Ecto neural progenitor cell (in vitro differentiated cells): ENCODE data around the gene TOX3.

ENCODE experiments used
- DNase-seq: peaks from one replicate; pipeline ENCODE4 v3.0.0-alpha.2; 2018; ENCODE audit warnings: low spot score

TOX3 gene

DNA sequence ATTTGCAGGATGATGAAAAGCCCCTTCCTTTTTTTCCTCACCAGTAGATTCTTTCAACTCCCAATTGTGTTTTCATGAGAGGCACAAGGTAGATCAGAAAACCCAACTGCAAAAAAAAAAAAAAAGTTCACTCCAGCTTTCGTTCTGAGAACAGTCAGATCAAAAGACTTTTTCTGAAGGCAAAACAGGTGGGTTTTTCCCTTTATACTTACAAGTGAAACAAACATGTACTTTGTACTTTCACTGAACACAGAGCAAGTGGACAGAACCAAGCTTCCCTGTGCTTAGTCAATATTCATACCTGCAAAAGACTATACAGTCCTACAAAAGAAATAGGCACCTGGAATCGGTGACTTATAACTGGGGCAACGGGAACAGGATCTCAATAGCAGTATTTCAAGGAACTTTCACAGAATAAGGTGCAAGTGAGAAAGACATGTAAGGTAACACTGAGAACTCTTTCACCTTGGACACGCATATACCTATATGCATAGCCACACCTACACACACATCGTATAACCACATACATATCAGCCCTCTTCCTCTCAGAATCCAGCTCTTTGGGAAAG is 54.1 kb downstream of the TOX3 start:
- DNase-seq = no peak

DNA sequence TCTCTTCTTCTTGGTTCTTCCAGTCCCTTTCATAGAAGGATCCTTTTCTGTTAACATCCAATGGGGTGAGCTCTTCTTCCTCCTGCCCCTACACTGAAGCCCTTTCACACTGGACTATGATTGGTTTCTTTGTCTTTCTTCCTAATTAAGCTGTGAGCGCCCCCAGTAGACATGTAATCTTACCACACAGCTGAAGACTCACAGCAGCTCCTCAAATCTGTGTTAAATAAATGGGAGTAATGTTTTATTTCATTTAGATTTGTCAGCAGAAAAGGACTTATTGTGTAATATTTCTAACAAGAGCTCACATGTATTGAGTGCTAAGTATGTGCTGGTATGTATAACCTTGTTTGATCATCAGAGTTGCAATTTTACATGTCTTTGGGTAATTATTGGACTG is 55.7 kb downstream of the TOX3 start:
- DNase-seq = no peak

DNA sequence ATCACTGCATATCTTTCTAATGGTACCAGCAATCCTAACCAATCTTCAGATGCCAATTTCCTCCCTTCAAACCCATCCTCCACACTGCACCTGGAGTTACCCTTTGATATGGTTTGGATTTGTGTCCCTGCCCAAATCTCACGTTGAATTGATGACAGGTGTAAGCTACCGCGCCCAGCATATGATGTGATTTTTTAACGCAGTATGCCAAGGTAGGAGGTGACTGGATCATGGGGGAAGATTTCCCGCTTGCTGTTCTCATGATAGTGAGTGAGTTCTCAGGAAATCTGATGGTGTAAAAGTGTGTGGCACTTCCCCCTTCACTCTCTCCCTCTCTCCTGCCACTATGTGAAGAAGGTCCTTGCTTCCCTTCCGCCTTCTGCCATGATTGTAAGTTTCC is 57.0 kb downstream of the TOX3 start:
- DNase-seq = no peak

DNA sequence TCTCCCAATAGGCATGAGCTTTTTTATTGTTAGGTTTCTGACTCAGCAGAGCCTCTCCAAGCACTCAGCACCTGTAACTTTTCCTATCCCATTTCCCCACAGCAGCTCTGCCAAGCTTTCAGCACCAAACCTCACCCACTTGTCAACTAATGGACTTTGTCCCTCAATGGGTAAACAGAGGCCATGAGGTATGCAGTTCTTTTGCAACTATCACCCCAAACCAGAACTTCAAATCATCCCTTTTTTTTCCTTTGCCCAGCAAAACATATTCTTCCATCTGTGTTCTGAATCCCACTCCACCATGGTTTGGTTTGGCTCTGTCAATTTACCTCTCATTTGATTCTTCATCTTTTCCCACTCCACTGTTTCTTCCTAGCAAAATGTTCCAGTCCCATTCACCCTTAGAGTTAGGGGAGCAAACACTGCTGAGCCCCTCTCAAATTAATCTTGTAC is 58.1 kb downstream of the TOX3 start:
- DNase-seq = no peak

DNA sequence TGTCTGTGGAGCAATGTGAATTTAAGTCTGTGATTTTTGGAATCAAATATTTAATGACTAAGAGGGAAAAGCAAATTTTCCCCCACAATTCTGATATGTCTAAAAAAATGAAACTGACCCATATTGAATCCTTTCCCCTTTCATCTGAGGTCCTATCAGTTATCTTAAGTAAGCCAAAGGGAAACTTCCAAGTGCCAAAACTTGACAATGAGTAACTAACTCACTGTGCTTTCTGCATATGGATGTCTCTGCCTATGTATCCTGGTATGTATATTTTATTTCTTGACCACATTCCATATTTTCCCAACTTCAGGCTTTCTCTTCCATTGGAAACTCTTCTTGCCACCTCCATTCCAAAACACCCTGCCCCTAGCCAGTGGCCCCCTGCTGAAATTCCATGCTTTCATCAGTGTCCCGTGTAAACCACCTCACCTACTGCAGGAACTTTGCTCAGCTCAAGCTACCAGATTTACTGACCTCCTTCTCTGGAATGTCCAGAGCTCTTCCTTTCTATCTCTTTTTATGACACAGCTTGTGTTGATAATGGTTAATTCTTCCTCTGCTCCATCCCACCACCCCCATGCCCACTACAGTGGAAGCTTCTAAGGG is 59.0 kb downstream of the TOX3 start:
- no peak for DNase-seq

DNA sequence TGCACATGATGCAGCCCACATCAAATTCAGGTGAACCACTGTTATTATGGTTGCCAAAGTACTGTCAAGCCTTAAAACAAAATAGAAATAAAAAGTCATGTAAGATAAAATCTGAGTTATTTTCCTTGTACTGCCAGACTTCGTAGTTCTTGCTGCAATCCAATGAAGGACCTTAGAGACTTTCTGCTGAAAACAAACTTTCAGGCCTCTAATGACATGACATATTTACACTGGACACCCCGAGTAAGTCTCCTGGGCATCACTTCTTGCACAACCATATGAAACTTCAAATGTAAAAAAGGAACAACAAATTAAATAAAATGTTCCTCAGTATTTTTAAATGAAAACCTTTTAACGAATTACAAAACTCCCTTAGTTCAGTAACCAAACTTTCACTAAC is 66.7 kb downstream of the TOX3 start:
- no peak for DNase-seq

DNA sequence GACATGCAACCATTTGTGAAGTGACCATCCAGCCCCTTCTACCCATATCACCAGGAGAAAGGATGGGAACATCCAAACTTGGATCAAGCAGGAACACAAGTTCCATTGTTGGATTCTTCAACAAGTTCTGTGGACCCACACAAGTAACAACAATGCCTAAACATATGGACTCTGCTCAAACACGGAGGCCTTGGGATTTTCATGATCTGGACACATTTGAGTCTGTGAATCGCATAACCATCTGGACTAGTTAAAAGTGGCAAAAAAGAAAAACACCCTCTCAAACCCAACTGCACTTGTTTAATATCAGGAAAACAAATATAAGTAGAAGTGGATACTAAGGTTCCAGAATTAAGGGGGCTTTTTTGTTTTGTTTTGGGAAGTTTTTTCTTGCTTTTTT is 70.8 kb downstream of the TOX3 start:
- no peak for DNase-seq

DNA sequence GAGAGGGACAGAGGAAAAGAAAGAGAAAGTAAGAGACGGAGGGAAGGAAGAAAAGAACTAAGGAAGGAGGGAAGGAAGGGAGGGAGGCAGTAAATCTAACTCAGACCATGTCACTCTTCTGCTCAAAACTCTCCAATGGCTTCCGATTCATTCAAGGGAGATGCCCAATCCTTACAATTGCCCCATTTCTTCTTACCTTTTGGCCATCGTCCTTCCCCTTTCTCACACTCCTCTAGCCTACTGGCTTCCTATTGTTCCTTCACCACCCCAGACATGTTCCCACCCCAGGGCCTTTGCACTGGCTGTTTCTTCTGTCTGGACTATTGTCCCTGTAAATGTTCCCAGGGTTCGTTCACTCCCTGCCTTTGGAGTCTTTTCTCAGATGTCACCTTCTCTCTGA is 72.3 kb downstream of the TOX3 start:
- no peak for DNase-seq

DNA sequence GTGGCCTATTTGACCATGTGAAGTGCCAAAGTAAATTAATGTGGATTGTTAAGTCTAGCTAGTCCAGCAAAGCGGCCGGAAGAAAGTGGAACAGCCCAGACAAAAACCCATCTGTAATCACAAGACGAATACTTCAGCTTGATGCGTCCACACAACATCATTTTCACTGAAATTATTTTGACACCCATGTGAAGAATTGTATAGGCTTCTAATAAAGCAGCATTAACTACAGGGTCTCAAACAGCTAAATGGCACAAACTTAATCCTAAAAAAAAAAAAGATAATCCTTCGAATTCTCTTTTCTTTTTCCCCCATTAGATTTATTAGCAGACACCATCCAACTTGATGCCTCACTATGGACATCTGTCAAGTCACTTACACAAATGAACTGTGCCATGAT is 73.8 kb downstream of the TOX3 start:
- DNase-seq = no peak

DNA sequence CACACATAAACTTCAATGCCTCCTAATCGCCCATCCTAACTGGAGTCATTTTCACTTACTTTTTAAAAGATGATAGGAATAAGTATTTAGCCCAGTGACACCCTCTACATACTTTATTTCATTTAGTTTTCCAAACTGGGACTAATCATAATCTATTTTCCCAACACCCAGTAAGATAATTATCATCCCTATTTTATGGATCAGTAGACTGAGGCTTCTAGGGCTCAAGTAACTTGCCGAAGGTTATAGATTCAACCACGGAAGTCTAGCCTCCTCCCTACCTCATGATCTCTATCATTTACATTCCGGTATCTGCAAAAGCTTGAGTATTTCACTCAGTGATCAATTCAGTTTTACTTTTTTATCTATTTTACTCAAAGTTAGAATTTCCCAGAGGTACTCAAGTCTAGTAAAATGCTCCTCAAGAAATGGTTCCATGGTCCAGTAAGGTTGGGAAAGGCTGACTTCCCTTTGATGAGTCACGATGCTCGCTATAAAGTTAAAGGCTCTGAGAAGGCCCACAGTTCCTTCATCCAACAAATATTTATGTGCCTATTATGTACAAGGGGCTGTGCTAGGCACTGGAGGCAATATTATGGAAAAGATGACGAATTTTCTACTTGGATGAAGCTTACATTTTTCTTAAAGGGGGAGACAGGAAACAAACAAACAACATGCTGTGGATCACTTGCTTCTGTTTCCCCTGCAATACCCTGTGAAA is 75.1 kb downstream of the TOX3 start:
- no peak for DNase-seq

DNA sequence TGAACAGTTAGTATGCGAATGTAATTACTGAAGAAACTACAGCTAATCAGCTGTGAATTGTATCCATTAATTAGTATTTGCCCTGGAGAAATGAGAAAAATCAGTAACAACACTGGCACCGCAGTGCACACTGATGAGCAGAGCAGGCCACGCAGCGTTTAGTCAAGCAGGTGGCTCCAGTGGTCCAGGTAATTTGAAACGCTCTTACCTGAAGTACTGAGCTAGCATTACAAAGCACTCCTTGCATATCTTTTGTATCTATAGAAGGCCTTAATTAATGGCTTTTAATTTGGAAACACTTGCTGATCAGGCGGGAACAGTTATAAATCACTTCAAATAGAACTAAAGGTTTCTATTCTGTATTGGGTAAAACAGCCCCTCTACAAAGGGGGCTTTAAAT is 76.4 kb downstream of the TOX3 start:
- DNase-seq = no peak

DNA sequence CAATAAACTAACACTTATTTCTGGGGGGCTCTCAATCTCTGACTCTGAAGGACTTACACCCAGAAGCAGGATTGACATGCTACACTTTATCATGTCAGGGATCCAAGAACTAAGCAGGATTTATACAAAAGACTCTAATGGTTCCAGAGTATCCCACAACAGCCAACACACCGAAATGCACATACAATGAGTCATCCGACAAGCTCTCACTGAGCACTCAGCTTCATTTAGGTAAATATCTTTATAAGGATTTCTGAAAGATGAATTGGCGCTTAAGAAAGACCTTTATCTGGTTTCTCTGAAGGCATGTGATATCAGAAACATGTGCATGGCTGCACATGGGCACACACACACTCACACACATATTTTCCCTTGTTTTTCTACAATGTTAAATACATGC is 77.2 kb downstream of the TOX3 start:
- no peak for DNase-seq

DNA sequence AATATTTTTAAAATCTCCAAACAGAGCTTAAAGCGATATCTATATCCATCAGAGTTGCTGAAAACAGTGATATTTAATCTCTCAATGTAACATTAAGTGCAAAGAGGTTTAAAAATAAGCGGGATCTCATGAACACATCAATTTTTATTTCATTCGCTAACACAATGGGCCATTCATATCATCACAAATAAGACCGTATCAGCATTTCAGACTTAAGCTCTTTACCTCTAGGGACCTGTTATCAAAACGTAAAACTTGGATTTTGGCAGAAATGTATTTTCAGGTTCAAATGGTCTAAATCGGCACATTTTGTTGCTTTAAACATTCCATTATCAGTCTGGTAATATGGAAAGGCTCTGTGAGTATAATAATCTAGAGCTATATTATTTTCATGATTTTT is 77.9 kb downstream of the TOX3 start:
- DNase-seq = no peak

DNA sequence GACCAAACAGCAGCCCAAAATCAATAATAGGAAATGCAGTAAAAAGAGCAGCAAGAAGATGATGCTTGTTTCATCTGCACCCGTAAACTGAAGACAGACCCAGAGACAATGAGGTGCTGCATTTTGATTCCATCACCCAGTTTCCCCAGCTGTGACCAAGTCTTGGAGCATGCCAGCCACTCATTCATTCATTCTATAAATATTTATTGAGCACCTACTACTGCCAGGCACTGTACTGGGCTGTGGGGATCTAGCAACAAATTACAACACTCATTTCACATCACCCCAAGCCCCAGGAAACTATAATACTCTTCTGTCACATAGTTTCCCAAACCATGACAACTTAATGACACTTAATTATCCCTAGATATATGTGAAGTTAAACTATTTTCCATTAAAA is 79.2 kb downstream of the TOX3 start:
- DNase-seq = no peak

DNA sequence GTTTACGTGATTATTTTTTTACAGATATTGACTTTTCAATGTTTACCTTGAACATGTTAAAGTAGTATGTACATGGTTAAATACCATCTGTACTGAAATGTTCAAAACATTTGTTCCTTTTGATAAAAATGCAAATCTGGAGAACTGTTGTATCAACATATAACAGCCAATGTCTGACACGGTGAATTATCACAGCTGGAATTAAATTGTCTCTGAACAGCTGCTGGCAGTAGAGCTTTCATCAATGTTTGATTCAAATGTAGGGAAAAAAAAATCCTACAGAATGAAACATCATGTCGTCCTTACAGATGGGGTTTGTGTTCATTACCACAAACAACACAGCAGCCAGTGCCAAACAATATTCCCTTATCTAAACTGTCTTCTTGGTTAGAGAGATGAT is 79.9 kb downstream of the TOX3 start:
- no peak for DNase-seq

DNA sequence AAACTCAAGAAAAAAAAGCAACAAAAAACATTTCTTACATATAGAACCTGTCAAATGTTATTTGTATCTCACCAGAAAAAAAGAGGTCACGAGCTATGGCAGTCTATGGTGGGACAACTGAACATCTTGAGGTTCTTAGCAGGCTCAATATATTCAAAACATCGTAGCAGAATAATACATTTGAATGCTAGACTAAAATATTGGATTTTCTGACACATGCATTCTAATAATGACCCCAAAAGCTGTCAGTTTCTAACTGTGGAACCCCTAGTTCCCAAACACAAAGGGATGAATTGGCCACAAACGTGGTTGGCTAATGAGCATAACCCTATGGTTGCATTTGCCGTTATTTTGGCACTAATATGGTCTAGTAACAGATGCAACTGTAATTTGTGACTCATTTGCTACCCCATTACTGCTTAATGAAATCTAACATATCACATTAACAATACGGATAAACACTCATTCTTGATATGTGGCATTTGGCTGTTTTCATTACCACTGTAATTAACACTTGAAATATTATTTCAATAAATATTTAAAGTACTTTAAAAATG is 81.2 kb downstream of the TOX3 start:
- no peak for DNase-seq

DNA sequence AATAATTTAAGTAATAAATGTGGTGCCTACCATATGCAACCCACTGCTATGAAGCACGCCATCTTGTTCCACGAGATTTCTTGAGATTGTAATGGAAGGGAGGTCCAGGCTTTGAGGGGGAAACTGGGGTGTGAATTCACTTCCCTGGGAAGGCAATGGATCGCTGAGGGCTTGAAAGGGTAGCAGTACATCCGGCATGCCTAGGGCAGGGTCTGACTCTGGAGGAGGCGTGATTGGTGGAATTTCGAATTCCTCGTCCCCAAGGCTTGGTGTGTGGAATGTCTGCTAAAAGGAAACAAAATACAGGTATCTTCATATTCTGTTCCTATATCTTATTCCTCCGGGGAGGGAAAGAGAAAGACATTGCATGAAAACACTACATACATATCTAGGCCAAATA is 83.0 kb downstream of the TOX3 start:
- no peak for DNase-seq

DNA sequence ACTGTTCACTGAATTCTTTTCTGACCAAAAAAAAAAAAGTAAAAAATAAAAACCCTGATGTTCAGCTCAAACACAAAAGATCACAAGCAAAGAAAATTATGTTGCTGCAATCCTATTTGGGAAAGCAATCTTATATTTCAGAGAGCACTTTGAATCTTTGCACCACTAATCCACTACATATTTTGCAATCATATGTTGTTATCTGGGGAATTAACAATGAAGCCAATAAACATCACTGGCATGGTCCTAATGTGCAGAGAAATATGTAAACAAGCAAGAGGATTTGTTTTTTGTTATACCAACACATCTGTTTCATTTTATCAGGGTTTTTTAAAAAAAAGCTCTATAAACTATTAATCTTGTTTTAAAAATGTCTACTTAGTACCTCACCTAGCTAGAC is 84.1 kb downstream of the TOX3 start:
- DNase-seq = no peak

DNA sequence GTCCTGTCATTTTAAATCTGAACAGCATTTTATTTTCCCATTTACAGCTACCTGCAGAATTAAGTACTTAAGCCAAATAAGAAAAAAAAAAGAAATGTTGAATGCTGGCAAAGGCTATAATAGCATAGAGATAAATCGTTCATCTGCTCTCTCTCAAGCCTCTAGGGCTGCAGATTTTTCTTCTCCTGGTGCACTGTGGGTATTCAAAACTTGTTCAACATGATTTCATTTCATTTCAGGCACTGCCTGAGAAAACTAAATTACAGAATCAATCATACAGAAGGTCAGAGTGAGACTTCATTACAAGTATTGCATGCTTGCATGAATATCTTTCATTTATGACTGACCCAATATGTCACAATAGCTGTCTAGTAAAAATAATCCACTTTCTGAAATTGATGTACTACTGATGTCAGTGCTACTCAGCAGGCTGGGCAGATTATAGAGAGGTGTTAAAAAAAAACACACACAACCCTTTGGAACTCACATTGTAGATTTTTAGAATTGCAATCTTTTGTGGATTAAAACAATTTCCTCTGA is 86.2 kb downstream of the TOX3 start:
- no peak for DNase-seq

DNA sequence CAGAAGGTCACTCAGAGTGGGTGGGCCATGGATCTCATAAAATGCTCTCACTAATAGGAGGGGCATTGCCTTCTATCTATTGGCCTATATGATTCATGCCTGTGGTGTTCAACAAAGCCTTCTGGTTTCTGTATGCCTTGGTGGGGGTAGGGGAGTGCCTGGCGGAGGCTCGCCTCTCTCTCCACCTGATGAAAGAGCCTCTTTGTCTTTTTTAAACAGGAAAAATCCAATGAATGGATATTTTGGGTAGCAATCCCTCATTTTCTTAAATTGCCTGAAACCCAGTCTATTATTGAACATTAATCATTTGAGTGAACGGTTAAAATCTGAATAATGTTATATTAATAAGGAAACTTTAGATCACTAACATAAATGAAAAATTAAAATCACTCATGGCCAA is 90.6 kb downstream of the TOX3 start:
- DNase-seq = no peak

DNA sequence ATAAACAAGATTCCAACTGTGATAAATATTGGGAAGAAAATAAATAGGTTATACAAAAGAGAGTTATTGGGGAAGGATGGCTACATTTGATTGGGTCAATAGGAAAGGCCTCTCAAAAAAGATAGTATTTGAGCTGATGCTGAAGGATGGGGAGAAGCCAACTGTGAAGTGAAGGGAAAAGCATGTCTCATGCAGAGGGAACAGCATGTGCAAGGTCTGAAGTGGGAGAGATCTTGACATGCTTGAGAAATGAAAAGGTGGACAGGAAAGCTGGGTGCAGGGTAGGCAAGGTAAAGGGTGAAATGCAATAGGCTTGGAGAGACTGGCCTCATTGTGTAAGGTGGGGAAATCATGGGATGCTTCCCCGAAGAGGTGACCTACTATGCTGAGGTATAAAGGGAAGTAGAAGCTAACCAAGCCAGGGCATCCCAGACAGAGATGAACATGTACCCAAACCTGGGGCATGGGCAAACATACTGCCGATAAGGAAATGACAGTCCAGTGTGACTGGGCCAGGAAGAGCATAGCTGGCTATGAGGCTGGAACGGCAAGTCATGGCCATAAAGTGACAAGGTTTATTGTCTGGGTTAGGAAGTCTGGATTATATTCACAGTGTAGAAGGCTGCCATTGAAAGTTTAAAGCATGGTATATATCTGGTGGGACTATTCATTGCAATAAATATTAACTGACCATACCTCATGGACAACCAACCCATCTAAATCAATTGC is 91.2 kb downstream of the TOX3 start:
- DNase-seq = no peak

DNA sequence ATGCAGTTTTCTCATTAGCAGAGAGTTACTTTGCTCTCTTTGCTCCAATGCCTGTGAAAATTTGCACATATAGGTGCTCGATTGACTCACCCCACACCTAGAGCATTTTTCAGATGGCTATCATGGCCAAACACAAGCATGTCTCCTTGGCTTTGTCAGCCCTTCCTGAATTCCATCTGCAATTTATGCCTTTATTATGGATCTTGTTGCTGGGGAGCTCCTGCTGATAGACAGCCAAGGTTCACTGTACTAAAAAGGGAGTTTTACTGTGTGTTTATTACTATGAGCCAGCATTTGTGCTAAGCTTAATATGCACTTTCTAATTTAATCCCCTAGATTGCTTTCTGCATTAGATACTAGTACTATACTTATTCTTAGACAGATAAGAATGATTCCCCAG is 93.3 kb downstream of the TOX3 start:
- no peak for DNase-seq
